Adrenal gland (tissue), 5 donors: Measurements from ENCODE around the gene RAB43.

Source experiments
- CTCF ChIP-seq, 6 experiments: fragments of 450-650 bp in 4 of 6; fragments of 200-600 bp in 2 of 6; sonication (generic) in 1 of 6; IDR thresholded peaks; 1 replicate in 5 of 6; 2 replicates in 1 of 6; pipeline versions ENCODE4 v1.5.1 to v1.8.0; 2016 to 2021; ENCODE audit warnings: antibody characterized with exemption in 6 of 6, mild to moderate bottlenecking in 2 of 6, moderate library complexity in 1 of 6
- POLR2A ChIP-seq, 2 donors: fragments of 450-650 bp; IDR thresholded peaks; one replicate each; pipeline ENCODE4 v1.6.1; 2017; ENCODE audit warnings: antibody characterized with exemption in 2 of 2, mild to moderate bottlenecking in 2 of 2, moderate library complexity in 1 of 2
- donor health status: DM: no; HTN: no; CAD: no.

GRCh38 chr3:129118745-129119144 is 2.9 kb downstream of the RAB43 start:
- TF ChIP-seq CTCF (IDR thresholded peaks at IDR 0.05) (no peak), POLR2A (IDR thresholded peaks at IDR 0.05) (no peak)
